Rectal smooth muscle tissue (tissue), 1 donor: ENCODE data around the gene SLU7.
"Not testable (repeated sequence)": the region's sequence is repeated elsewhere in the genome, so short reads cannot be mapped to it uniquely, and the experiment has no call there.

Experiments
- H3K27ac ChIP-seq: one replicate; pipeline ENCODE4 v1.7.0; 2013; ENCODE audit warnings: low read depth, low read length, inconsistent platforms
- H3K27me3 ChIP-seq: one replicate; pipeline ENCODE4 v1.7.0; 2013; ENCODE audit warnings: low read length; ENCODE audit not compliant: control insufficient read depth, insufficient read depth
- H3K36me3 ChIP-seq: one replicate; pipeline ENCODE4 v1.7.0; 2013; ENCODE audit warnings: low read length; ENCODE audit not compliant: control insufficient read depth, insufficient read depth
- H3K4me1 ChIP-seq: one replicate; pipeline ENCODE4 v1.7.0; 2013; ENCODE audit warnings: low read length; ENCODE audit not compliant: control insufficient read depth, insufficient read depth
- H3K4me3 ChIP-seq: one replicate; pipeline ENCODE4 v1.7.0; 2013; ENCODE audit warnings: low read length
- H3K9ac ChIP-seq: one replicate; pipeline ENCODE4 v1.7.0; 2013; ENCODE audit warnings: low read length

The SLU7 gene

GRCh38 chr5:160445132-160445531 lies 26.3 kb upstream of the SLU7 start:
- Histone ChIP-seq H3K4me1 (no peaks in the 10 kb centered on the region), H3K9ac (no peak overlapping the region), H3K36me3 (no peaks in the 10 kb centered on the region), H3K27me3 (no peaks in the 10 kb centered on the region), H3K4me3 (no peak overlapping the region), H3K27ac (no peak overlapping the region)

- H3K27ac ChIP-seq: no peak overlapping the region
- H3K4me1 ChIP-seq: no peaks in the 10 kb centered on the region
- no peaks in the 10 kb centered on the region for H3K27me3 ChIP-seq
- no peak overlapping the region for H3K9ac ChIP-seq
- H3K36me3 ChIP-seq: no peaks in the 10 kb centered on the region
- no peak overlapping the region for H3K4me3 ChIP-seq
Measured at GRCh38 chr5:160444407-160444806, 25.5 kb upstream of the SLU7 start.

- Histone ChIP-seq H3K4me1 (no peaks in the 10 kb centered on the region), H3K27ac (no peak overlapping the region), H3K9ac (no peak overlapping the region)
Measured at GRCh38 chr5:160442824-160443431, 24.0 kb upstream of the SLU7 start.

GRCh38 chr5:160441311-160441781 lies 22.5 kb upstream of the SLU7 start:
- no peaks in the 10 kb centered on the region for H3K4me1 ChIP-seq
- no peak overlapping the region for H3K4me3 ChIP-seq
- no peak overlapping the region for H3K9ac ChIP-seq
- no peaks in the 10 kb centered on the region for H3K36me3 ChIP-seq
- no peak overlapping the region for H3K27ac ChIP-seq
- no peaks in the 10 kb centered on the region for H3K27me3 ChIP-seq

More at GRCh38 chr5:160442824-160443431, 24.0 kb upstream of the SLU7 start:
- Histone ChIP-seq H3K36me3 (no peaks in the 10 kb centered on the region), H3K4me3 (no peak overlapping the region), H3K27me3 (no peaks in the 10 kb centered on the region)

GRCh38 chr5:160439205-160439600 lies 20.3 kb upstream of the SLU7 start:
- Histone ChIP-seq H3K36me3 (no peaks in the 10 kb centered on the region), H3K27me3 (no peaks in the 10 kb centered on the region), H3K4me3 (peak overlapping the region; percentile 54), H3K9ac (peak overlapping the region; percentile 4), H3K27ac (no peak overlapping the region), H3K4me1 (no peaks in the 10 kb centered on the region)

- no peaks in the 10 kb centered on the region for H3K4me1 ChIP-seq
- no peaks in the 10 kb centered on the region for H3K27me3 ChIP-seq
- H3K9ac ChIP-seq: no peak overlapping the region
- H3K27ac ChIP-seq: no peak overlapping the region
- H3K4me3 ChIP-seq: peak overlapping the region; percentile 54
- no peaks in the 10 kb centered on the region for H3K36me3 ChIP-seq
Measured at GRCh38 chr5:160438316-160439204, 19.7 kb upstream of the SLU7 start.

- H3K36me3 ChIP-seq: no peaks in the 10 kb centered on the region
- H3K4me1 ChIP-seq: no peaks in the 10 kb centered on the region
- H3K27me3 ChIP-seq: no peaks in the 10 kb centered on the region
- no peak overlapping the region for H3K27ac ChIP-seq
- H3K4me3 ChIP-seq: no peak overlapping the region
- no peak overlapping the region for H3K9ac ChIP-seq
Measured at GRCh38 chr5:160437271-160437670, 18.4 kb upstream of the SLU7 start.

GRCh38 chr5:160436661-160437060 lies 17.8 kb upstream of the SLU7 start:
- H3K27me3 ChIP-seq, H3K27ac ChIP-seq, H3K4me3 ChIP-seq, H3K36me3 ChIP-seq, H3K9ac ChIP-seq, H3K4me1 ChIP-seq: not testable (repeated sequence)

- Histone ChIP-seq H3K36me3 (no peaks in the 10 kb centered on the region), H3K4me3 (no peak overlapping the region), H3K27ac (no peak overlapping the region), H3K9ac (no peak overlapping the region), H3K4me1 (no peaks in the 10 kb centered on the region), H3K27me3 (no peaks in the 10 kb centered on the region)
Measured at GRCh38 chr5:160436017-160436416, 17.1 kb upstream of the SLU7 start.

GRCh38 chr5:160435532-160435931 lies 16.7 kb upstream of the SLU7 start:
- no peak overlapping the region for H3K9ac ChIP-seq
- no peak overlapping the region for H3K27ac ChIP-seq
- no peaks in the 10 kb centered on the region for H3K4me1 ChIP-seq
- no peaks in the 10 kb centered on the region for H3K36me3 ChIP-seq
- H3K4me3 ChIP-seq: no peak overlapping the region
- no peaks in the 10 kb centered on the region for H3K27me3 ChIP-seq

GRCh38 chr5:160434022-160434531 lies 15.2 kb upstream of the SLU7 start:
- Histone ChIP-seq H3K36me3 (no peaks in the 10 kb centered on the region), H3K9ac (no peak overlapping the region), H3K4me3 (no peak overlapping the region), H3K27ac (no peak overlapping the region), H3K4me1 (no peaks in the 10 kb centered on the region), H3K27me3 (no peaks in the 10 kb centered on the region)

GRCh38 chr5:160432787-160433186 lies 13.9 kb upstream of the SLU7 start:
- Histone ChIP-seq H3K4me3 (no peak overlapping the region), H3K36me3 (no peaks in the 10 kb centered on the region), H3K4me1 (no peaks in the 10 kb centered on the region), H3K27me3 (no peaks in the 10 kb centered on the region), H3K27ac (no peak overlapping the region), H3K9ac (no peak overlapping the region)
